Fibroblast of lung (primary cell): ENCODE data around the gene LBHD1.

Source experiments
- EZH2 ChIP-seq: IDR thresholded peaks from 2 replicates; pipeline ENCODE4 v1.5.1; 2012; ENCODE audit warnings: low read length, control low read depth, mild to moderate bottlenecking; ENCODE audit errors: missing control alignments
- TF ChIP-seq, protein P1 (sequence below), 2 donors: IDR thresholded peaks in 1 of 2; conservative IDR thresholded peaks in 1 of 2; 1 replicate in 1 of 2; 2 replicates in 1 of 2; pipeline ENCODE4 v1.5.1; 2011 to 2012; ENCODE audit warnings: low read length in 2 of 2, control low read depth in 1 of 2, inconsistent platforms in 1 of 2, low read depth in 1 of 2, mild to moderate bottlenecking in 1 of 2

- TF ChIP-seq, protein P1, sequence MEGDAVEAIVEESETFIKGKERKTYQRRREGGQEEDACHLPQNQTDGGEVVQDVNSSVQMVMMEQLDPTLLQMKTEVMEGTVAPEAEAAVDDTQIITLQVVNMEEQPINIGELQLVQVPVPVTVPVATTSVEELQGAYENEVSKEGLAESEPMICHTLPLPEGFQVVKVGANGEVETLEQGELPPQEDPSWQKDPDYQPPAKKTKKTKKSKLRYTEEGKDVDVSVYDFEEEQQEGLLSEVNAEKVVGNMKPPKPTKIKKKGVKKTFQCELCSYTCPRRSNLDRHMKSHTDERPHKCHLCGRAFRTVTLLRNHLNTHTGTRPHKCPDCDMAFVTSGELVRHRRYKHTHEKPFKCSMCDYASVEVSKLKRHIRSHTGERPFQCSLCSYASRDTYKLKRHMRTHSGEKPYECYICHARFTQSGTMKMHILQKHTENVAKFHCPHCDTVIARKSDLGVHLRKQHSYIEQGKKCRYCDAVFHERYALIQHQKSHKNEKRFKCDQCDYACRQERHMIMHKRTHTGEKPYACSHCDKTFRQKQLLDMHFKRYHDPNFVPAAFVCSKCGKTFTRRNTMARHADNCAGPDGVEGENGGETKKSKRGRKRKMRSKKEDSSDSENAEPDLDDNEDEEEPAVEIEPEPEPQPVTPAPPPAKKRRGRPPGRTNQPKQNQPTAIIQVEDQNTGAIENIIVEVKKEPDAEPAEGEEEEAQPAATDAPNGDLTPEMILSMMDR (conservative IDR thresholded peaks at IDR 0.05 in 1 of 2, IDR thresholded peaks at IDR 0.05 in 1 of 2; ENCODE audit: low read depth in 1 of 2, low read length in 2 of 2): no peak
- no peak for TF ChIP-seq EZH2
These were observed 2.5 kb downstream of the LBHD1 start for GRCh38 chr11:62669420-62670161.
